ENCODE data around the gene BAHCC1.
A peak's percentile ranks its signal among the peaks of the same experiment; 100 is the strongest.

BAHCC1 gene

DNA sequence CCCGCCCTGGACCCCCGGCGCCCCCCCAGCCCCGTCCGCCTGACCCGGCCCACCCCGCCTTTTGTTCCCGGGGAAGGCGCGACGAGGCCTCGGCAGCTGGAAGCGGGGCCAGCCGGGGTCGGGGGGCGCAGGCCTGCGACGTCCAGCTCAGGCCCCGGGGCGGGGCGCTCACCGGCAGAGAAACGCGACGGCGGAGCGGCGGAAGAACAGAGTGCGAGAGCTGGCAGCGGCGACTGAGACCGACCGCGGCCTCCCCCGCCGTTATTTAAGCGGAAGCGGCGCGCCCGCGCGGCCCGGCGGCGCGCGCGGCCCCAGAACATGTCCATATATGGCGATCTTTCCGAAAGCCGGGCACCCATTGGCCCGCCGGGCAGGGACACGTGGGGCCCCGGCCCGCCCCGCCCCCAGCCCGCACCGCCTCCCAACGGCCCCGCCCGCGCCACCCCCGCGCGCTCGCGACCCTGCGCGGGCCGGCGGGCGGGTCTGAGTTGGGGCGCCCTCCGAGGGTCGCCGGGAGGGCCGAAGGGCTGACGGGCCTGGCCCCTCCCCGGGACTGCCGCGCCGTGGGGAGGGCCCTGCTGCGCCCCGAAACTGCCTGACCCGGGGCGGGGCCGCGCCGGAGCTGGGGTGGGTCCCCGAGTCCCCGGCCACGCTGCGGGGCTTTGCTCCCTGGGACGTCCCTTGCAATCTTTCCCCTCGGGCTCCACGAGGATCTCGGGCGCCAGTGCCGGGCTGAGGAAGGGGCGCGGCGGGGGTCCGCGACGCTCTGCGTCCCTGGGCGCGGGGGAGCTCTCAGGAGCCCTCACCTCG, 117.5 kb downstream of the BAHCC1 start, which contains the start of gene ACTG1:
Gene ACTG1, minus strand, starts transcription at position 238 of the 810 bp plus-strand sequence. CDS start 445 bp downstream, outside the sequence.
- peak within 1 kb of the TSS; percentile 100 for H3K27ac ChIP-seq (ENCODE audit: extremely low read depth, low read depth, low read length)
- CTCF ChIA-PET: interaction anchor here (1.1 kb wide), 1 partner anchor 89 kb away, joined by 4 read pairs; no protein-coding TSS in a partner anchor
- POLR2A ChIA-PET: interaction anchor here (0.6 to 9.9 kb wide), 29 partner anchors 9 to 355 kb away, joined by 3 to 85 read pairs (median 4); partner anchors contain the start of genes ARL16, BAHCC1, CCDC137 and CEP131
- peak within 1 kb of the TSS; percentile 92 for H3K4me3 ChIP-seq (ENCODE audit: low read depth, low read length)
- peaks cover 17% of the 10 kb centered on the region for H3K4me1 ChIP-seq (ENCODE audit: control insufficient read depth, insufficient read depth, low read length)
- no peaks in the 10 kb centered on the region for H3K9me3 ChIP-seq (ENCODE audit: control insufficient read depth, insufficient read depth, low read depth, low read length)
- peaks cover 18 to 40% of the 10 kb centered on the region in 2 experiments for H3K36me3 ChIP-seq (ENCODE audit: control insufficient read depth in 2 of 2, insufficient read depth in 1 of 2, low read length in 2 of 2)
- TF ChIP-seq, protein P1, sequence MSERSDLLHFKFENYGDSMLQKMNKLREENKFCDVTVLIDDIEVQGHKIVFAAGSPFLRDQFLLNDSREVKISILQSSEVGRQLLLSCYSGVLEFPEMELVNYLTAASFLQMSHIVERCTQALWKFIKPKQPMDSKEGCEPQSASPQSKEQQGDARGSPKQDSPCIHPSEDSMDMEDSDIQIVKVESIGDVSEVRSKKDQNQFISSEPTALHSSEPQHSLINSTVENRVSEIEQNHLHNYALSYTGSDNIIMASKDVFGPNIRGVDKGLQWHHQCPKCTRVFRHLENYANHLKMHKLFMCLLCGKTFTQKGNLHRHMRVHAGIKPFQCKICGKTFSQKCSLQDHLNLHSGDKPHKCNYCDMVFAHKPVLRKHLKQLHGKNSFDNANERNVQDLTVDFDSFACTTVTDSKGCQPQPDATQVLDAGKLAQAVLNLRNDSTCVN (tag by site-specific recombination; optimal IDR thresholded peaks at IDR 0.05): peak; percentile 71
- no peak for TF ChIP-seq ZBTB20 (tag by site-specific recombination; IDR thresholded peaks at IDR 0.05)
- peak; percentile 94; the same call in 1 of the 2 replicates for TF ChIP-seq GLIS2 (tag by site-specific recombination; IDR thresholded peaks at IDR 0.05)
- TF ChIP-seq ZBTB8A (tag by site-specific recombination; IDR thresholded peaks at IDR 0.05): peak; percentile 95
- no peak for TF ChIP-seq FEZF1 (tag by site-specific recombination; IDR thresholded peaks at IDR 0.05)
- TF ChIP-seq ZNF785 (tag by site-specific recombination; IDR thresholded peaks at IDR 0.05): 0 out of 2 replicates have a peak, but pooled peaks have one; percentile 34
- peak; percentile 96 for TF ChIP-seq ZIC2 (tag by site-specific recombination; IDR thresholded peaks at IDR 0.05)
- 0 out of 2 replicates have a peak, but pooled peaks have one; percentile 9 for TF ChIP-seq KLF8 (tag by site-specific recombination; IDR thresholded peaks at IDR 0.05)
- TF ChIP-seq ZBTB7A (tag by site-specific recombination; IDR thresholded peaks at IDR 0.05; ENCODE audit: low read depth): peak; percentile 10; the same call in 1 of the 2 replicates
- TF ChIP-seq KLF10 (tag by site-specific recombination; IDR thresholded peaks at IDR 0.05): peak; percentile 48
- peak; percentile 52 for TF ChIP-seq PBX3 (CRISPR knock-in tag; IDR thresholded peaks at IDR 0.05)
- peak; percentile 47; the same call in 1 of the 2 replicates for TF ChIP-seq ZNF76 (tag by site-specific recombination; IDR thresholded peaks at IDR 0.05; ENCODE audit: borderline replicate concordance, low read depth)
- TF ChIP-seq, protein P2, sequence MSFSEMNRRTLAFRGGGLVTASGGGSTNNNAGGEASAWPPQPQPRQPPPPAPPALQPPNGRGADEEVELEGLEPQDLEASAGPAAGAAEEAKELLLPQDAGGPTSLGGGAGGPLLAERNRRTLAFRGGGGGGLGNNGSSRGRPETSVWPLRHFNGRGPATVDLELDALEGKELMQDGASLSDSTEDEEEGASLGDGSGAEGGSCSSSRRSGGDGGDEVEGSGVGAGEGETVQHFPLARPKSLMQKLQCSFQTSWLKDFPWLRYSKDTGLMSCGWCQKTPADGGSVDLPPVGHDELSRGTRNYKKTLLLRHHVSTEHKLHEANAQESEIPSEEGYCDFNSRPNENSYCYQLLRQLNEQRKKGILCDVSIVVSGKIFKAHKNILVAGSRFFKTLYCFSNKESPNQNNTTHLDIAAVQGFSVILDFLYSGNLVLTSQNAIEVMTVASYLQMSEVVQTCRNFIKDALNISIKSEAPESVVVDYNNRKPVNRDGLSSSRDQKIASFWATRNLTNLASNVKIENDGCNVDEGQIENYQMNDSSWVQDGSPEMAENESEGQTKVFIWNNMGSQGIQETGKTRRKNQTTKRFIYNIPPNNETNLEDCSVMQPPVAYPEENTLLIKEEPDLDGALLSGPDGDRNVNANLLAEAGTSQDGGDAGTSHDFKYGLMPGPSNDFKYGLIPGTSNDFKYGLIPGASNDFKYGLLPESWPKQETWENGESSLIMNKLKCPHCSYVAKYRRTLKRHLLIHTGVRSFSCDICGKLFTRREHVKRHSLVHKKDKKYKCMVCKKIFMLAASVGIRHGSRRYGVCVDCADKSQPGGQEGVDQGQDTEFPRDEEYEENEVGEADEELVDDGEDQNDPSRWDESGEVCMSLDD (tag by site-specific recombination; IDR thresholded peaks at IDR 0.05): peak; percentile 96; the same call in 1 of the 2 replicates
- TF ChIP-seq ZNF747 (tag by site-specific recombination; IDR thresholded peaks at IDR 0.05): no peak
- TF ChIP-seq ZNF335 (tag by site-specific recombination; conservative IDR thresholded peaks at IDR 0.05): peak; percentile 39
- peak; percentile 44; the same call in 1 of the 2 replicates for TF ChIP-seq ZBTB6 (tag by site-specific recombination; IDR thresholded peaks at IDR 0.05)
- TF ChIP-seq ZNF645 (tag by site-specific recombination; IDR thresholded peaks at IDR 0.05): 0 out of 2 replicates have a peak, but pooled peaks have one; percentile 30
- no peak for TF ChIP-seq EGR2 (tag by site-specific recombination; IDR thresholded peaks at IDR 0.05; ENCODE audit: low read depth)
- 0 out of 2 replicates have a peak, but pooled peaks have one; percentile 13 for TF ChIP-seq ZNF239 (tag by site-specific recombination; IDR thresholded peaks at IDR 0.05)
- peak; percentile 37; the same call in 1 of the 2 replicates for TF ChIP-seq REST (tag by site-specific recombination; IDR thresholded peaks at IDR 0.05)
- TF ChIP-seq HOXC10 (CRISPR knock-in tag; IDR thresholded peaks at IDR 0.05): 0 out of 2 replicates have a peak, but pooled peaks have one; percentile 16
- TF ChIP-seq KLF7 (tag by site-specific recombination; IDR thresholded peaks at IDR 0.05; ENCODE audit: borderline replicate concordance): 0 out of 2 replicates have a peak, but pooled peaks have one; percentile 12
- TF ChIP-seq, protein P3, sequence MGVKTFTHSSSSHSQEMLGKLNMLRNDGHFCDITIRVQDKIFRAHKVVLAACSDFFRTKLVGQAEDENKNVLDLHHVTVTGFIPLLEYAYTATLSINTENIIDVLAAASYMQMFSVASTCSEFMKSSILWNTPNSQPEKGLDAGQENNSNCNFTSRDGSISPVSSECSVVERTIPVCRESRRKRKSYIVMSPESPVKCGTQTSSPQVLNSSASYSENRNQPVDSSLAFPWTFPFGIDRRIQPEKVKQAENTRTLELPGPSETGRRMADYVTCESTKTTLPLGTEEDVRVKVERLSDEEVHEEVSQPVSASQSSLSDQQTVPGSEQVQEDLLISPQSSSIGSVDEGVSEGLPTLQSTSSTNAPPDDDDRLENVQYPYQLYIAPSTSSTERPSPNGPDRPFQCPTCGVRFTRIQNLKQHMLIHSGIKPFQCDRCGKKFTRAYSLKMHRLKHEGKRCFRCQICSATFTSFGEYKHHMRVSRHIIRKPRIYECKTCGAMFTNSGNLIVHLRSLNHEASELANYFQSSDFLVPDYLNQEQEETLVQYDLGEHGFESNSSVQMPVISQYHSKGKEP (tag by site-specific recombination; IDR thresholded peaks at IDR 0.05): peak; percentile 19; the same call in 1 of the 2 replicates

Data from HEK293 (cell line).